AG09309 (cell line): ENCODE results near the gene INMT.

Experiments used
- DNase-seq: peaks from one replicate; pipeline ENCODE4 v3.0.0-alpha.2; 2010; ENCODE audit warnings: low read depth
- H3K4me3 ChIP-seq: 2 replicates; pipeline ENCODE4 v1.5.1; 2011; ENCODE audit warnings: mild to moderate bottlenecking, low read depth, low read length, moderate library complexity; ENCODE audit not compliant: control insufficient read depth
- TF ChIP-seq, protein P1 (sequence below): IDR thresholded peaks from 2 replicates; pipeline ENCODE4 v1.5.1; 2011; ENCODE audit warnings: mild to moderate bottlenecking, low read depth, low read length, inconsistent platforms; ENCODE audit not compliant: insufficient read depth, control insufficient read depth; ENCODE audit errors: missing control alignments

INMT gene

DNA sequence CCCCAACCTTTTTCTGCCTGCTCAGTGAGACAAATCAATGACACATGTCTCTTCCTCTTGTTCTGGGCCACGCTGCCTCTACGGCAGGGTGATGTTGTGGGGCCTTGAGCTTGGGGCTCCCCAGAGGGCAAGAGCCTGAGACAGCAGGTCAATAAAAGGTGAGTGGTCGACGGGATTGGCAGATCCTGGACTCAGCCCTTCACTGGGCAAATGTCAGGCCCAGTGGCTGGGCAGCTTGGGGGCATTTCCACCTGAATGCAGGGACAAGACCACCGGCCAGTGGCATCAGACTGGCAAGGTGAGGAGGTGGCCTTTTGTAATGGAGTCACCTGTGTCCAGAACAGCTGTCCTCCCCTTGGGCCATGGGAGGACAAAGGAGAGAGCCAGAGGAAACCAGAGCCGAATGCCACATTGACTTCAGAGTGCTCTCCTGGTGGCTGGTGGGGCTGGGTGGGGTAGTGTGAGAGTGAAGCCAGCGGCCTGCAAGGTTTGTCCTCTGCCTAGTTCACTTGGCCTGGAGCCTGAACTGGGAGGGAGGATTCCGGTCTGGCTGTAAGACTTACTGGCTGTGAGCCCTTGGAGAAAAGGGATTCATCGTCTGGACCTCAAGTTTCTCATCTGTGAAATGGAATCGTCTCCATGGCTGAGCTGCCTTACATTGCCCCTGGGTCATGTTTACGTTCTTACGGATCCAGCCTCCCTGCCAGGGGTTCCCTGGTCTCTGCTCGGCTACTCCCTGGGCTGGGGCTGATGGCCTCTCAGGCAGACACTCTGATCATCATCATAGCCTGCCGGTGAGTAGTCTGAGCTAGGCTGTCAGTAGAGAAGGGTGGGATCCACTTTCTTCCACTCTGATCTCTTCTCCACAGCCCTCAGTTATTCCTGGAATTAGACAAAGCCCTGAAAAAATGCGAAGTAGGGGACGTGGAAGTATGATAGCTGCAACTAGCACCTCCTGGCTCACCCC lies 44.3 kb upstream of the INMT start:
- TF ChIP-seq, protein P1, sequence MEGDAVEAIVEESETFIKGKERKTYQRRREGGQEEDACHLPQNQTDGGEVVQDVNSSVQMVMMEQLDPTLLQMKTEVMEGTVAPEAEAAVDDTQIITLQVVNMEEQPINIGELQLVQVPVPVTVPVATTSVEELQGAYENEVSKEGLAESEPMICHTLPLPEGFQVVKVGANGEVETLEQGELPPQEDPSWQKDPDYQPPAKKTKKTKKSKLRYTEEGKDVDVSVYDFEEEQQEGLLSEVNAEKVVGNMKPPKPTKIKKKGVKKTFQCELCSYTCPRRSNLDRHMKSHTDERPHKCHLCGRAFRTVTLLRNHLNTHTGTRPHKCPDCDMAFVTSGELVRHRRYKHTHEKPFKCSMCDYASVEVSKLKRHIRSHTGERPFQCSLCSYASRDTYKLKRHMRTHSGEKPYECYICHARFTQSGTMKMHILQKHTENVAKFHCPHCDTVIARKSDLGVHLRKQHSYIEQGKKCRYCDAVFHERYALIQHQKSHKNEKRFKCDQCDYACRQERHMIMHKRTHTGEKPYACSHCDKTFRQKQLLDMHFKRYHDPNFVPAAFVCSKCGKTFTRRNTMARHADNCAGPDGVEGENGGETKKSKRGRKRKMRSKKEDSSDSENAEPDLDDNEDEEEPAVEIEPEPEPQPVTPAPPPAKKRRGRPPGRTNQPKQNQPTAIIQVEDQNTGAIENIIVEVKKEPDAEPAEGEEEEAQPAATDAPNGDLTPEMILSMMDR = no peak

DNA sequence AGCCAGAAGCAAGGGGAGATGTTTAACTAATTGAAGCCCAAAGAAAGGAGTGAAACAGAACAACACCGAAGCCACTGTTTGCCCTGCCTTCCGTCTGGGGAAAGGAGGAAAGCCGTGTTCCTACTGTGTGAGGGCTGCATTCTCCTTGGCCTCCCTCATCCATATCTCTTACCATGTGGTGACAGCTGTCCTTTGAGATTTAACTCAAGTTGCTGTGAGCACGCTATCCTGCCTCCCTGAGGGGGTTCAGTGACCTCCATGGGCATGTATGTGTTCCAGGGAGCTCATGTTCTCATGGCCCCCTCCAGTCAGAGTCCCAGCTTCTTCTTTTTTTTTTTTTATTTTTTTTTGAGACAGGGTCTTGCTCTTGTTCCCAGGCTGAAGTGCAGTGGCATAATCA lies 43.5 kb upstream of the INMT start:
- DNase-seq = no peak
- TF ChIP-seq, protein P1 = no peak
- H3K4me3 ChIP-seq = no peak overlapping the region

More for the DNA sequence above, 44.3 kb upstream of the INMT start:
- DNase-seq = no peak
- H3K4me3 ChIP-seq = no peak overlapping the region

- no peak overlapping the region for H3K4me3 ChIP-seq
- DNase-seq = no peak
- TF ChIP-seq, protein P1 = no peak
Measured at GRCh38 chr7:30708983-30709382, 43.0 kb upstream of the INMT start.

DNA sequence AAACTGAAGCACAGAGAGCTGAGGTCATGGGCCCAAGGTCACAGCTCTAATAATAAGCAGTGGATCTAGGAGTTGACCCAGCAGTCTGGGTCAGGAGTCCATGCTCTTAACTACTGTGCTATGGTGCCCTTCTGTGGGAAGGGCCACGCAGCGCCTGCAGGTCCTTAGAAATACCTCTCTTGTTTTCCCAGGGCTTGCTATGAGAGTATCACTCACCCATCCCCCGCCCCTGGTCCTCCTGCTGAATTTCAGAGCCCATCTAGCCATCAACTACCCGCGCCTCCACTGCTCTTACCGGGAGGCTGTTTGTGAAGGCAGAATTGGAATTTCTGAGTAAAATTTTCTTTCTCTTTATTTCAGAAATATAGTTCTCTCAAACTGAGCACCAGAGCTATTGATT lies 42.4 kb upstream of the INMT start:
- TF ChIP-seq, protein P1 = no peak
- DNase-seq = no peak
- no peak overlapping the region for H3K4me3 ChIP-seq

DNA sequence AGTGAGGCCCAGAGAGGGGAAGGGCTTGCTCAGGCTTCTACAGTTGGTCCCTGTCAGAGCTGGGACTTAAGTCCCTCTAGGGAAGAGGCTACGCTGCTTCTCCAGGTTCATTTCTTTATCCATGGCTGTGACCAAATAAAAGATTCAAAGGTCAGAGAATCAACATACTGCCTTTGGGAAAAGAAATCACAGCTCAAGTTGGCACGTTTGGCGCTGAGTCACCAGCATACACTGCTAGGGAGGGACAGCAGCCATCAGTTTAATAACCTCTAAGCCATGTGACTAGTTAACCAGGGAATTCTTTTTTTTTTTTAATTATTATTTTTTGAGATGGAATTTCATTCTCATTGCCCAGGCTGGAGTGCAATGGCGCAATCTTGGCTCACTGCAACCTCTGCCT lies 41.3 kb upstream of the INMT start:
- DNase-seq = no peak
- TF ChIP-seq, protein P1 = no peak
- H3K4me3 ChIP-seq = no peak overlapping the region

DNA sequence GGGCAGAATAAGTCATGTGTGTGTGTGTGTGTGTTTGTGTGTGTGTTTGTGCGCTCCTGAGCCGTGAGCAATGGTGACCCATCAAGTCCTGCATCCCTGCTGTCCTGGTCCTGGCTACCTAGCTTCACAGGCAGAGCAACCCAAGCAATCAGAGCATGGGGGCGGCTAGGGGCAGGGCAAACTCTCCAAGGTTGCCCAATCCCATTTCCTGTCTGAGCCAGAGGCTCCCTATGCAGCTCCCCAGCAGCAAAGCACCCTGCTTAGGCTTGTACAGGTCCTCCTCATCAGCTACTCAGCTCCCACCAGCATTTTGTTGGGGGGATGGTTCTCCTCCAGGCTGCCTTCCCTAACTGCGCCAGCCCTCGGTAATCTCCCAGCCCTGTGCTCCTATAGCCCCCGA lies 38.5 kb upstream of the INMT start:
- DNase-seq = no peak

More for the DNA sequence above, 38.5 kb upstream of the INMT start:
- no peak overlapping the region for H3K4me3 ChIP-seq
- TF ChIP-seq, protein P1 = no peak
